Neuronal stem cell (in vitro differentiated cells): ENCODE measurements around the gene GLOD4. TPM values are rescaled to one million over a fixed set of nuclear protein-coding genes. Genes with fewer than 3 reads are reported as not detected.
A peak's percentile ranks its signal among the peaks of the same experiment; 100 is the strongest.

Experiments
- DNase-seq: peaks from one replicate; pipeline ENCODE4 v3.0.0-alpha.2; 2013; ENCODE audit warnings: low spot score
- H2AFZ ChIP-seq: one replicate; pipeline ENCODE4 v1.6.1; 2013; ENCODE audit warnings: mild to moderate bottlenecking, low read length, inconsistent platforms
- H2AK5ac ChIP-seq: 2 replicates; pipeline ENCODE4 v1.6.1; 2013; ENCODE audit warnings: low read depth, mild to moderate bottlenecking, inconsistent platforms, low read length, moderate library complexity, mixed read lengths
- H2BK120ac ChIP-seq: 2 replicates; pipeline ENCODE4 v1.6.1; 2013; ENCODE audit warnings: low read depth, mild to moderate bottlenecking, inconsistent platforms, low read length, moderate library complexity, mixed read lengths
- H2BK12ac ChIP-seq: one replicate; pipeline ENCODE4 v1.6.1; 2013; ENCODE audit warnings: low read length, inconsistent platforms
- H2BK15ac ChIP-seq: 2 replicates; pipeline ENCODE4 v1.6.1; 2013; ENCODE audit warnings: mild to moderate bottlenecking, low read length, inconsistent platforms, mixed read lengths
- H2BK5ac ChIP-seq: one replicate; pipeline ENCODE4 v1.6.1; 2013; ENCODE audit warnings: inconsistent platforms, mild to moderate bottlenecking, low read length, moderate library complexity
- H3K14ac ChIP-seq: one replicate; pipeline ENCODE4 v1.6.1; 2013; ENCODE audit warnings: low read length, inconsistent platforms
- H3K18ac ChIP-seq: 2 replicates; pipeline ENCODE4 v1.6.1; 2013; ENCODE audit warnings: low read length, inconsistent platforms
- H3K23ac ChIP-seq: 2 replicates; pipeline ENCODE4 v1.6.1; 2013; ENCODE audit warnings: low read depth, mild to moderate bottlenecking, mixed read lengths, low read length, inconsistent platforms; ENCODE audit not compliant: poor library complexity
- H3K27ac ChIP-seq: replicated peaks from 3 replicates; pipeline ENCODE4 v1.5.1; 2013; ENCODE audit warnings: low read length, inconsistent platforms
- H3K27me3 ChIP-seq, 3 experiments: 2 replicates each; pipeline ENCODE4 v1.6.1; 2013; ENCODE audit warnings: low read length in 3 of 3, mild to moderate bottlenecking in 2 of 3, inconsistent platforms in 1 of 3, low read depth in 1 of 3, mixed read lengths in 1 of 3, moderate library complexity in 1 of 3; ENCODE audit not compliant: control insufficient read depth in 3 of 3, insufficient read depth in 3 of 3
- H3K36me3 ChIP-seq, 2 donors: replicated peaks in 1 of 2; 2 replicates each; pipeline ENCODE4 v1.6.1; 2013; ENCODE audit warnings: low read length in 2 of 2; ENCODE audit not compliant: control insufficient read depth in 2 of 2, insufficient read depth in 2 of 2
- H3K4ac ChIP-seq: 2 replicates; pipeline ENCODE4 v1.6.1; 2013; ENCODE audit warnings: inconsistent platforms, mild to moderate bottlenecking, low read length, moderate library complexity
- H3K4me1 ChIP-seq, 2 donors: 1 replicate in 1 of 2; 2 replicates in 1 of 2; pipeline ENCODE4 v1.6.1; 2013; ENCODE audit warnings: low read length in 2 of 2, low read depth in 1 of 2; ENCODE audit not compliant: control insufficient read depth in 2 of 2, insufficient read depth in 1 of 2
- H3K4me2 ChIP-seq: one replicate; pipeline ENCODE4 v1.6.1; 2013; ENCODE audit warnings: mild to moderate bottlenecking, low read length, inconsistent platforms; ENCODE audit not compliant: insufficient read depth, poor library complexity, severe bottlenecking
- H3K4me3 ChIP-seq, 2 donors: 2 replicates each; pipeline ENCODE4 v1.5.1; 2013; ENCODE audit warnings: low read length in 2 of 2, mild to moderate bottlenecking in 2 of 2, inconsistent platforms in 1 of 2, moderate library complexity in 1 of 2
- H3K79me1 ChIP-seq: one replicate; pipeline ENCODE4 v1.6.1; 2013; ENCODE audit warnings: low read depth, mild to moderate bottlenecking, inconsistent platforms, low read length, moderate library complexity
- H3K9ac ChIP-seq: one replicate; pipeline ENCODE4 v1.6.1; 2013; ENCODE audit warnings: mild to moderate bottlenecking, low read depth, low read length, inconsistent platforms; ENCODE audit not compliant: poor library complexity
- H3K9me3 ChIP-seq, 2 donors: replicated peaks in 1 of 2; 2 replicates each; pipeline versions ENCODE3 to v1.6.1; 2013; ENCODE audit warnings: low read length in 2 of 2, mild to moderate bottlenecking in 2 of 2, inconsistent platforms in 1 of 2, low read depth in 1 of 2, mixed read lengths in 1 of 2, moderate library complexity in 1 of 2; ENCODE audit not compliant: control insufficient read depth in 2 of 2, insufficient read depth in 1 of 2
- H4K8ac ChIP-seq: one replicate; pipeline ENCODE4 v1.6.1; 2013; ENCODE audit warnings: low read depth, mild to moderate bottlenecking, inconsistent platforms, low read length, moderate library complexity
- H4K91ac ChIP-seq: one replicate; pipeline ENCODE4 v1.6.1; 2013; ENCODE audit warnings: low read length, low read depth, mild to moderate bottlenecking, inconsistent platforms; ENCODE audit not compliant: poor library complexity
- WGBS, 2 donors: extraction: QIAGEN DNeasy Blood & Tissue Kit; methylation state at CpG; one replicate each; pipeline ENCODE4 v1.1.7; 2013; ENCODE audit warnings: missing lambda C conversion rate in 2 of 2, mixed read lengths in 1 of 2; ENCODE audit not compliant: insufficient read length in 2 of 2, insufficient replicate concordance in 1 of 2; ENCODE audit errors: extremely low coverage in 2 of 2; 5-methylcytosine and 5-hydroxymethylcytosine counted together
- polyA plus RNA-seq, 2 experiments: library from polyadenylated mRNA; stranded (reverse); fragments of 200-250 nt; gene quantifications; one replicate each; pipeline ENCODE4 v1.2.3, GENCODE V29; 2013

Gene GLOD4, protein sequence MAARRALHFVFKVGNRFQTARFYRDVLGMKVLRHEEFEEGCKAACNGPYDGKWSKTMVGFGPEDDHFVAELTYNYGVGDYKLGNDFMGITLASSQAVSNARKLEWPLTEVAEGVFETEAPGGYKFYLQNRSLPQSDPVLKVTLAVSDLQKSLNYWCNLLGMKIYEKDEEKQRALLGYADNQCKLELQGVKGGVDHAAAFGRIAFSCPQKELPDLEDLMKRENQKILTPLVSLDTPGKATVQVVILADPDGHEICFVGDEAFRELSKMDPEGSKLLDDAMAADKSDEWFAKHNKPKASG
- 79.0 TPM for polyA plus RNA-seq (2013, experiment 1 of 2)
- polyA plus RNA-seq (2013, experiment 2 of 2): 78.5 TPM

DNA sequence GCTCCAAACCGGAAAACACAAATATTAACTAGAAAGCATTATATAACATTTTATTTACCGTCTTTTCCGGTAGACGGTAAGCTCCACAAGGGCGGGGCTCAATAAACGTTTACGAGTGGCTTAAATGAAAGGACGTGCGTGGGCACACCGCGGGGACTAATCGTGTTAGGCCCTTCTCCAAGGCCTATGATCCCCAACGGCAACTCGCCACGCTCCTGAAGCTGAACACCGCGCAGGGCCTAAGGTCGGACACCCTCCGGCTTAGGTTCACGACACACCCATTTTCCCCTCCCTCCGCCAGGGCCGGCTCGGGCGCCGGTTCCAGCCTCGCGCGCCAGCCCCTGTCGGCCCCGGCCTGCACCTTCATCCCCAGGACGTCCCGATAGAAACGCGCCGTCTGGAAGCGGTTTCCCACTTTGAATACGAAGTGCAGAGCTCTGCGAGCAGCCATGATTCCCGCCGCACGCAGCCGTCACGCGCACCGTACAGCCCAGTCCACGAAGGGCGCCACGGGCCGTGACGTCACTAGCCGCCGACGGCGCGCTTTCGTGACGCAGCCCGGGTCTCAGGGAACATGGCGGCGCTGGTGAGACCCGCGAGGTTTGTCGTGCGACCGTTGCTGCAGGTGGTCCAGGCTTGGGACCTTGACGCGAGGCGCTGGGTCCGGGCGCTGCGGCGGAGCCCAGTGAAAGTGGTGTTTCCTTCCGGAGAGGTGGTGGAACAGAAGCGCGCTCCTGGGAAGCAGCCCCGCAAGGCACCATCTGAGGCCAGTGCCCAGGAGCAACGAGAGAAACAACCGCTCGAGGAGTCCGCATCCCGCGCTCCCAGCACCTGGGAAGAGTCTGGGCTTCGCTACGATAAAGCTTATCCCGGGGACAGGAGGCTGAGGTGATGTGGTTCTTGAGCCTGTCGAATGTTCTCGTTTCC is at the start of gene GLOD4, which contains the start of gene MRM3:
Gene GLOD4, minus strand, starts transcription at position 476 of the 927 bp plus-strand sequence. Its CDS starts 25 bp downstream, at position 451.
Gene MRM3, plus strand, starts transcription at position 549 of the 927 bp plus-strand sequence. Its CDS starts 26 bp downstream, at position 575.
- H3K14ac ChIP-seq: peak within 1 kb of the TSS; percentile 92
- WGBS, 2 donors: no CpG with 5 or more reads among the region's 87 CpGs
- no peaks in the 10 kb centered on the region for H3K9me3 ChIP-seq
- H2AFZ ChIP-seq: peak within 1 kb of the TSS; percentile 95
- peaks cover 16 to 66% of the 10 kb centered on the region in 2 donors for H3K36me3 ChIP-seq
- H3K27me3 ChIP-seq: no peaks in the 10 kb centered on the region
- H3K27ac ChIP-seq: peak within 1 kb of the TSS; percentile 54
- peaks cover 9 to 10% of the 10 kb centered on the region in 2 donors for H3K4me1 ChIP-seq
- DNase-seq: peak; percentile 92
- peak within 1 kb of the TSS; percentile 99 for H3K23ac ChIP-seq
- H3K4ac ChIP-seq: peak within 1 kb of the TSS; percentile 60
- H2BK15ac ChIP-seq: peak within 1 kb of the TSS; percentile 73
- H2BK12ac ChIP-seq: no peak within 1 kb of the TSS
- peak within 1 kb of the TSS; percentile 82 for H3K4me2 ChIP-seq
- H4K8ac ChIP-seq: no peak within 1 kb of the TSS
- peak within 1 kb of the TSS; percentile 99 for H3K18ac ChIP-seq
- H4K91ac ChIP-seq: peak within 1 kb of the TSS; percentile 89
- H3K79me1 ChIP-seq: peaks cover 11% of the 10 kb centered on the region
- H2BK120ac ChIP-seq: no peak within 1 kb of the TSS
- peak within 1 kb of the TSS; percentile 98 for H3K9ac ChIP-seq
- peak within 1 kb of the TSS; percentile 82 for H2BK5ac ChIP-seq
- peak within 1 kb of the TSS; percentile 90 for H2AK5ac ChIP-seq
- H3K4me3 ChIP-seq: peak within 1 kb of the TSS; percentile 85 to 96

DNA sequence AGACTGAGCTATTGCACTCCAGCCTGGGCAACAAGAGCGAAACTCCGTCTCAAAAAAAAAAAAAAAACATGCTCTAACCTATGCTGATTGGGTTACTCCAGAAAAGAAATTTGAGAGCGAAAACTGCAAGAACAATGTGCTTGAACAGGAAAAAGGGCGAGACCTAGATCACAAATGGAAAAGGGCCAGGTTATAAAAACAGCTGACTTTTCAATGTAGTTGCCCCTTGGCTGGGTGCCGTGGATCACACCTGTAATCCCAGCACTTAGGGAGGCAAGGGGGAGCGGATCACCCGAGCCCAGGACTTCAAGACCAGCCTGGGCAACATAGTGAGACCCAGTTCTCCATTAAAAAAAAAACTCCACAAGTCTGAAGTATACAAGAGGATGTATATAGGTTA is 48.9 kb upstream of the GLOD4 start:
- H3K36me3 ChIP-seq: peaks cover under 1 to 16% of the 10 kb centered on the region in 2 donors
- H2BK5ac ChIP-seq: no peak overlapping the region
- no peak overlapping the region for H4K8ac ChIP-seq
- H3K27me3 ChIP-seq: no peaks in the 10 kb centered on the region
- peaks cover 11% of the 10 kb centered on the region for H3K79me1 ChIP-seq
- H2BK12ac ChIP-seq: no peak overlapping the region
- H3K14ac ChIP-seq: no peak overlapping the region
- H3K4ac ChIP-seq: no peak overlapping the region
- H3K4me1 ChIP-seq: no peaks in the 10 kb centered on the region
- H3K9me3 ChIP-seq: peaks cover 10 to 27% of the 10 kb centered on the region in 2 donors
- H2AFZ ChIP-seq: no peak overlapping the region
- no peak overlapping the region for H4K91ac ChIP-seq
- H3K9ac ChIP-seq: no peak overlapping the region
- H3K27ac ChIP-seq: no peak overlapping the region
- H2BK15ac ChIP-seq: no peak overlapping the region
- no peak overlapping the region for H2BK120ac ChIP-seq
- H3K4me3 ChIP-seq: no peak overlapping the region
- H3K18ac ChIP-seq: no peak overlapping the region
- H2AK5ac ChIP-seq: no peak overlapping the region
- H3K23ac ChIP-seq: no peak overlapping the region
- WGBS, 2 donors: no CpG with 5 or more reads among the region's 7 CpGs
- DNase-seq: no peak
- no peak overlapping the region for H3K4me2 ChIP-seq

DNA sequence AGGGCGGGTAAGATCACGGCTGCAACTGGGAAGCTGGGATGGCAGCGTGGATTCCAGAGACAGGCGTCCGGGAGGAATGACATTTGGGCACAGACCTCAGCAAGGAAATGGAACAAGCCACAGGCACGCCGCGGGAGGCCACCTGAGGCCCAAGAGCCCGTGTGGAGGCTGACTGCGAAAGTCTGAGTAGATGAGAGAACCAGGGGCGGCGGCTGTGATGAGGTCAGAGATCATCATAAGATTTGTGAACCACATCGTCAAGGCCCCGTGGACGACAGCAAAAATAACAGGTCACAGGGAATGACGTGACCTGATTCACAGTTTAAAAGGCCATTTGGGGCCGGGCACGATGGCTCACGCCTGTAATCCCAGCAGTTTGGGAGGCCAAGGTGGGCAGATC is 48.3 kb upstream of the GLOD4 start:
- Histone ChIP-seq H3K9me3 (peaks cover 10 to 27% of the 10 kb centered on the region in 2 donors), H3K4me2 (no peak overlapping the region), H3K14ac (no peak overlapping the region), H3K36me3 (peaks cover 4 to 21% of the 10 kb centered on the region in 2 donors), H2BK15ac (no peak overlapping the region), H3K4me3 (no peak overlapping the region), H2AK5ac (no peak overlapping the region), H3K4ac (no peak overlapping the region), H4K91ac (no peak overlapping the region), H4K8ac (no peak overlapping the region), H2BK5ac (no peak overlapping the region), H2BK120ac (no peak overlapping the region), H3K9ac (no peak overlapping the region), H3K79me1 (peaks cover 11% of the 10 kb centered on the region), H2BK12ac (no peak overlapping the region), H3K4me1 (no peaks in the 10 kb centered on the region), H3K27ac (no peak overlapping the region), H2AFZ (no peak overlapping the region), H3K23ac (no peak overlapping the region), H3K27me3 (no peaks in the 10 kb centered on the region), H3K18ac (no peak overlapping the region)
- no CpG with 5 or more reads among the region's 19 CpGs for WGBS, 2 donors
- no peak for DNase-seq
